Measurements from ENCODE around the gene DCLK2. TPM values are rescaled to one million over a fixed set of nuclear protein-coding genes. Genes with fewer than 3 reads are reported as not detected.

DCLK2 gene
- polyA plus RNA-seq, 1 of the 3 experiments (the other 2 are of a cell fraction), result 10.1 TPM

DNA sequence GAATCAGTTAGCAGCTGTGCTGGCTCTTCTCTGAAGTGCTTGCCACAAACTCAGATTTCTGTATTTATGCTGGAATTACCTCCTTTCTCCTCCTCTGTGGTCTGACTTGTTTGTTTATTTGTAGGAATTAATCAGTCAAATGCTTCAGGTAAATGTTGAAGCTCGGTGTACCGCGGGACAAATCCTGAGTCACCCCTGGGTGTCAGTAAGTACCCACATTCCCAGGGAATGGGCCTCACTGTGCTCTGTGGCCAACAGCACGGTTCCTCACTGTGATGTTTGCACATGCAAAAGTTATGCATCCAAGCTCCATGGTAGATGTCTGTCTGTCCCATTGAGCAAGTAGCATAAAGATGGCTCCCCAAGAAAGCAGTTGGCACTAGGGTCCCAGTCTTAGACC is 169.9 kb downstream of the DCLK2 start:
- Histone ChIP-seq H2AFZ (ENCODE audit: low read depth) (no peak overlapping the region), H3K9me3 (no peaks in the 10 kb centered on the region), H3K4me1 (ENCODE audit: control insufficient read depth in 1 of 2, insufficient read depth in 2 of 2, low read depth in 1 of 2, low read length in 1 of 2) (peaks cover 0 to 9% of the 10 kb centered on the region in 2 experiments; a peak in 3 of 4 replicates), H4K20me1 (ENCODE audit: insufficient read depth) (no peaks in the 10 kb centered on the region), H3K4me2 (no peak overlapping the region), H3K4me3 (ENCODE audit: low read depth in 2 of 2, low read length in 1 of 2) (no peak overlapping the region), H3K27ac (ENCODE audit: low read depth in 2 of 2, low read length in 1 of 2) (no peak overlapping the region; a peak in 1 of 4 replicates), H3F3A (replicated peaks; ENCODE audit: insufficient read depth) (peaks cover 38% of the 10 kb centered on the region), H3K9ac (no peak overlapping the region), H3K36me3 (replicated peaks in 1 of 2; ENCODE audit: control insufficient read depth in 1 of 2, insufficient read depth in 2 of 2, low read length in 1 of 2) (peaks cover 30 to 49% of the 10 kb centered on the region in 2 experiments), H3K27me3 (ENCODE audit: insufficient read depth) (no peaks in the 10 kb centered on the region), H3K79me2 (ENCODE audit: insufficient read depth) (no peaks in the 10 kb centered on the region), H3K9me2 (no peaks in the 10 kb centered on the region)
- 96% methylated on average over 4 of the region's 4 CpGs for WGBS (ENCODE audit: low lambda C conversion rate)
- POLR2A ChIA-PET, result no interaction called here
- TF ChIP-seq RFX5 (IDR thresholded peaks at IDR 0.05; ENCODE audit: low read length), result no peak
- TF ChIP-seq ELF1 (IDR thresholded peaks at IDR 0.05), result no peak
- TF ChIP-seq GABPA (IDR thresholded peaks at IDR 0.05; ENCODE audit: low read depth), result no peak
- TF ChIP-seq, protein P1, sequence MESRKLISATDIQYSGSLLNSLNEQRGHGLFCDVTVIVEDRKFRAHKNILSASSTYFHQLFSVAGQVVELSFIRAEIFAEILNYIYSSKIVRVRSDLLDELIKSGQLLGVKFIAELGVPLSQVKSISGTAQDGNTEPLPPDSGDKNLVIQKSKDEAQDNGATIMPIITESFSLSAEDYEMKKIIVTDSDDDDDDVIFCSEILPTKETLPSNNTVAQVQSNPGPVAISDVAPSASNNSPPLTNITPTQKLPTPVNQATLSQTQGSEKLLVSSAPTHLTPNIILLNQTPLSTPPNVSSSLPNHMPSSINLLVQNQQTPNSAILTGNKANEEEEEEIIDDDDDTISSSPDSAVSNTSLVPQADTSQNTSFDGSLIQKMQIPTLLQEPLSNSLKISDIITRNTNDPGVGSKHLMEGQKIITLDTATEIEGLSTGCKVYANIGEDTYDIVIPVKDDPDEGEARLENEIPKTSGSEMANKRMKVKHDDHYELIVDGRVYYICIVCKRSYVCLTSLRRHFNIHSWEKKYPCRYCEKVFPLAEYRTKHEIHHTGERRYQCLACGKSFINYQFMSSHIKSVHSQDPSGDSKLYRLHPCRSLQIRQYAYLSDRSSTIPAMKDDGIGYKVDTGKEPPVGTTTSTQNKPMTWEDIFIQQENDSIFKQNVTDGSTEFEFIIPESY (IDR thresholded peaks at IDR 0.05; ENCODE audit: borderline replicate concordance, low read depth), result no peak
- DNase-seq, result no peak
- CTCF ChIA-PET, result interaction anchor here (1.2 to 1.6 kb wide), 3 partner anchors 30 to 619 kb away, joined by 3 to 7 read pairs (median 4); no protein-coding TSS in a partner anchor

DNA sequence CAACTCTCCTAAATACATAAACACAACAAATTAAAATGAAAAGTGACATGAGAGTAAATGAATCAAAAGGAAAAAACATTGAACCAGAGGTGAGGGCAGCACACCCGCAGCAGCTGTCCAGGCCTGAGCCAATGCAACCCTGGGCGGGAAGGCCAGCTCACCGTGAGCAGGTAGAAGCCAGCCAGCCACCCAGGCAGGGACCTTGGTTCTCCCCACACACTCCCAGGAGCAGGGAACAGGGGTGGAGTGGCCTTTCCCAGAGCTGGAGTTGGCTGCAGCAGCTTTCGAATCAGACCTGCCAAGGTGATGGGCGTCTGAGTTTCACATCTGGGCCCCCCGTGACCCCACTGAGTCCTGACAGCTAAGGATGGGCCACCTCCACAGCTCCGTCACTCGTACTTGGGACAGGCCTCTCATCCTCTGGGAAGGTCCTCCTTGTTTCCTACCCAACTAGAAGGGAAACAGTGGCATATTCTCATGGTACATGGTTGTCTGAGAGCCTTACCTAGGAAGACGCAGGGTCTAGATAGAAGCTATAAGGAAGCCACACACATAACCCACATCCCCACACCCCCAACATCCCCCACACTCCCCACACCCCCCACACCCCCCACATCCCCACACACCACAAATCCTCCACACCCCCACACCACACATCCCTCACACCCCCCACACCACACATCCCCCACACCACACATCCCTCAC is 172.2 kb downstream of the DCLK2 start:
- ChIA-PET POLR2A (no interaction called here), CTCF (interaction anchor here (0.8 kb wide), 1 partner anchor 41 kb away, joined by 3 read pairs; no protein-coding TSS in a partner anchor)
- Histone ChIP-seq H3K4me1 (ENCODE audit: control insufficient read depth in 1 of 2, insufficient read depth in 2 of 2, low read depth in 1 of 2, low read length in 1 of 2) (no peaks in the 10 kb centered on the region; a peak in 1 of 4 replicates), H3K4me2 (no peak overlapping the region), H3F3A (replicated peaks; ENCODE audit: insufficient read depth) (peaks cover 29% of the 10 kb centered on the region), H3K36me3 (replicated peaks in 1 of 2; ENCODE audit: control insufficient read depth in 1 of 2, insufficient read depth in 2 of 2, low read length in 1 of 2) (peaks cover 43 to 62% of the 10 kb centered on the region in 2 experiments), H3K79me2 (ENCODE audit: insufficient read depth) (no peaks in the 10 kb centered on the region), H3K9ac (no peak overlapping the region), H2AFZ (ENCODE audit: low read depth) (no peak overlapping the region), H3K27ac (ENCODE audit: low read depth in 2 of 2, low read length in 1 of 2) (no peak overlapping the region; a peak in 1 of 4 replicates), H4K20me1 (ENCODE audit: insufficient read depth) (no peaks in the 10 kb centered on the region), H3K27me3 (ENCODE audit: insufficient read depth) (no peaks in the 10 kb centered on the region), H3K9me2 (no peaks in the 10 kb centered on the region), H3K9me3 (no peaks in the 10 kb centered on the region), H3K4me3 (ENCODE audit: low read depth in 2 of 2, low read length in 1 of 2) (no peak overlapping the region)
- DNase-seq, result no peak
- no peak for TF ChIP-seq RFX5 (IDR thresholded peaks at IDR 0.05; ENCODE audit: low read length)
- TF ChIP-seq GABPA (IDR thresholded peaks at IDR 0.05; ENCODE audit: low read depth), result no peak
- TF ChIP-seq RAD21 (IDR thresholded peaks at IDR 0.05; ENCODE audit: low read length), result no peak
- TF ChIP-seq, protein P2, sequence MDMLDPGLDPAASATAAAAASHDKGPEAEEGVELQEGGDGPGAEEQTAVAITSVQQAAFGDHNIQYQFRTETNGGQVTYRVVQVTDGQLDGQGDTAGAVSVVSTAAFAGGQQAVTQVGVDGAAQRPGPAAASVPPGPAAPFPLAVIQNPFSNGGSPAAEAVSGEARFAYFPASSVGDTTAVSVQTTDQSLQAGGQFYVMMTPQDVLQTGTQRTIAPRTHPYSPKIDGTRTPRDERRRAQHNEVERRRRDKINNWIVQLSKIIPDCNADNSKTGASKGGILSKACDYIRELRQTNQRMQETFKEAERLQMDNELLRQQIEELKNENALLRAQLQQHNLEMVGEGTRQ (IDR thresholded peaks at IDR 0.05; ENCODE audit: borderline replicate concordance, low read depth, low read length), result no peak
- TF ChIP-seq EZH2phosphoT487 (IDR thresholded peaks at IDR 0.05; ENCODE audit: borderline replicate concordance, low read depth), result no peak
- no peak for TF ChIP-seq NFIC (IDR thresholded peaks at IDR 0.05; ENCODE audit: borderline replicate concordance)
- WGBS (ENCODE audit: low lambda C conversion rate), result 90% methylated on average over 7 of the region's 9 CpGs

All from SK-N-SH (cell line).